ENCODE measurements around the gene ERO1A.

The ERO1A gene

DNA sequence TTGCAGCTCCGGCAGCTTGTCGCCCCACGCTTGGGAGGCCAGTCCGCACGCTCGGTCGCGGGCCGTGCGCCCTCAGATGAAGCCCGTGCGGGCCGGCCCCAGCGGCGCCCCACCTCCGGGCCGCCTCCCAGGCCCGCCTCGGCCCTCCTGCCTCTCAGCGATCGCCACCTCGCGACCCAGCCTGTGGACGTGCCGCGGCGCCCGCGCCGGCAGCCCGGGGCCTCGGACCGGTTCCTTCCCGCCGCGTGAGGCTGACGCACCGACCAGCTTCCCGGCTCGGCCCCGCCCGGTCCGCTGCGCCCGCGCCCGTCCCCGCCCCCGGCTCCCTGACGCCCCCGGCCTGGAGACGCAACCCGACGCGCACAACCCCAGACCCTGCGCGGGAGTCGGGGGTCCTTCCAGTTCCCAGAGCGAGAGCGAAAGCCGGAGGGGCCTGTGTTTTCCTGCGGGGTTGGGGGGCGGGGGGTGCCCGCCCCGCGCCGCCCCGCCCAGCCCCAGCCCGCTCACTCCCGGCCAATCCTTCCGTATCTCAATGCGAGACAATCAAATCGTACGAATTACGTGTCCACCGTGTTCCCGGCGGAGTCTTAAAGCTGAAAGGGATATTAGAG is at the start of gene ERO1A (continued):
- TF ChIP-seq, protein P1, sequence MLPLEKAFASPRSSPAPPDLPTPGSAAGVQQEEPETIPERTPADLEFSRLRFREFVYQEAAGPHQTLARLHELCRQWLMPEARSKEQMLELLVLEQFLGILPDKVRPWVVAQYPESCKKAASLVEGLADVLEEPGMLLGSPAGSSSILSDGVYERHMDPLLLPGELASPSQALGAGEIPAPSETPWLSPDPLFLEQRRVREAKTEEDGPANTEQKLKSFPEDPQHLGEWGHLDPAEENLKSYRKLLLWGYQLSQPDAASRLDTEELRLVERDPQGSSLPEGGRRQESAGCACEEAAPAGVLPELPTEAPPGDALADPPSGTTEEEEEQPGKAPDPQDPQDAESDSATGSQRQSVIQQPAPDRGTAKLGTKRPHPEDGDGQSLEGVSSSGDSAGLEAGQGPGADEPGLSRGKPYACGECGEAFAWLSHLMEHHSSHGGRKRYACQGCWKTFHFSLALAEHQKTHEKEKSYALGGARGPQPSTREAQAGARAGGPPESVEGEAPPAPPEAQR (tag by site-specific recombination; IDR thresholded peaks at IDR 0.05): no peak
- TF ChIP-seq AEBP2 (tag by site-specific recombination; IDR thresholded peaks at IDR 0.05; ENCODE audit: borderline replicate concordance): no peak
- TF ChIP-seq, protein P2, sequence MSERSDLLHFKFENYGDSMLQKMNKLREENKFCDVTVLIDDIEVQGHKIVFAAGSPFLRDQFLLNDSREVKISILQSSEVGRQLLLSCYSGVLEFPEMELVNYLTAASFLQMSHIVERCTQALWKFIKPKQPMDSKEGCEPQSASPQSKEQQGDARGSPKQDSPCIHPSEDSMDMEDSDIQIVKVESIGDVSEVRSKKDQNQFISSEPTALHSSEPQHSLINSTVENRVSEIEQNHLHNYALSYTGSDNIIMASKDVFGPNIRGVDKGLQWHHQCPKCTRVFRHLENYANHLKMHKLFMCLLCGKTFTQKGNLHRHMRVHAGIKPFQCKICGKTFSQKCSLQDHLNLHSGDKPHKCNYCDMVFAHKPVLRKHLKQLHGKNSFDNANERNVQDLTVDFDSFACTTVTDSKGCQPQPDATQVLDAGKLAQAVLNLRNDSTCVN (tag by site-specific recombination; optimal IDR thresholded peaks at IDR 0.05): peak; percentile 44
- no peak for TF ChIP-seq ZNF629 (tag by site-specific recombination; IDR thresholded peaks at IDR 0.05)
- TF ChIP-seq ZNF146 (tag by site-specific recombination; IDR thresholded peaks at IDR 0.05): no peak
- no peak for TF ChIP-seq ZNF529 (tag by site-specific recombination; IDR thresholded peaks at IDR 0.05; ENCODE audit: insufficient replicate concordance)
- TF ChIP-seq, protein P3, sequence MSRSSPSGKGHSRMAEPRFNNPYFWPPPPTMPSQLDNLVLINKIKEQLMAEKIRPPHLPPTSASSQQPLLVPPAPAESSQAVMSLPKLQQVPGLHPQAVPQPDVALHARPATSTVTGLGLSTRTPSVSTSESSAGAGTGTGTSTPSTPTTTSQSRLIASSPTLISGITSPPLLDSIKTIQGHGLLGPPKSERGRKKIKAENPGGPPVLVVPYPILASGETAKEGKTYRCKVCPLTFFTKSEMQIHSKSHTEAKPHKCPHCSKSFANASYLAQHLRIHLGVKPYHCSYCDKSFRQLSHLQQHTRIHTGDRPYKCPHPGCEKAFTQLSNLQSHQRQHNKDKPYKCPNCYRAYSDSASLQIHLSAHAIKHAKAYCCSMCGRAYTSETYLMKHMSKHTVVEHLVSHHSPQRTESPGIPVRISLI (tag by site-specific recombination; IDR thresholded peaks at IDR 0.05): no peak
- TF ChIP-seq ZNF302 (tag by site-specific recombination; IDR thresholded peaks at IDR 0.05; ENCODE audit: low read depth): no peak
- TF ChIP-seq FEZF1 (tag by site-specific recombination; IDR thresholded peaks at IDR 0.05): no peak

DNA sequence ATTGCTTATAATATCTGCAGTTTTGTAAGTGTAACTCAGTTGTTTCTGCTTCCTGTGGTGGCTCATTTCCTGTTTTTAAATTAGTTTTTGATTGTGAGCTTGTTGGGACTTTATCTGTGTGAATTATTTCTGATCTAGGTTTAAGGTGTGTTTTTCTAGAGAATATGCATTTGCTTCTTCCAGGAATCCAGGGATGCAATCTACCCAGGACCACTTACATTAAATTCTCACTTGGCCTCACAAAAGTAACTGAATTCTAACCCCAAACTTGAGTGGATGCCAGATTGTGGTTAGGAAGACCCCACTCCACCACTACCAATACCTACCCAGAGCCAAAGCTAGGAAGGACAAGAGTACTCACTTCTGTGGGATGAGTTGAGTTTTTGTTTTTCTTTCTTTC is 46.5 kb upstream of the ERO1A start:
- TF ChIP-seq, protein P4, sequence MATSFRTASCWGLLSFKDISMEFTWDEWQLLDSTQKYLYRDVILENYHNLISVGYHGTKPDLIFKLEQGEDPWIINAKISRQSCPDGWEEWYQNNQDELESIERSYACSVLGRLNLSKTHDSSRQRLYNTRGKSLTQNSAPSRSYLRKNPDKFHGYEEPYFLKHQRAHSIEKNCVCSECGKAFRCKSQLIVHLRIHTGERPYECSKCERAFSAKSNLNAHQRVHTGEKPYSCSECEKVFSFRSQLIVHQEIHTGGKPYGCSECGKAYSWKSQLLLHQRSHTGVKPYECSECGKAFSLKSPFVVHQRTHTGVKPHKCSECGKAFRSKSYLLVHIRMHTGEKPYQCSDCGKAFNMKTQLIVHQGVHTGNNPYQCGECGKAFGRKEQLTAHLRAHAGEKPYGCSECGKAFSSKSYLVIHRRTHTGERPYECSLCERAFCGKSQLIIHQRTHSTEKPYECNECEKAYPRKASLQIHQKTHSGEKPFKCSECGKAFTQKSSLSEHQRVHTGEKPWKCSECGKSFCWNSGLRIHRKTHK (tag by site-specific recombination; IDR thresholded peaks at IDR 0.05): no peak
- TF ChIP-seq SETDB1 (IDR thresholded peaks at IDR 0.05; ENCODE audit: insufficient read length, low read length): no peak
- no peak for TF ChIP-seq PBX3 (CRISPR knock-in tag; IDR thresholded peaks at IDR 0.05)
- no peak for TF ChIP-seq ZNF19 (tag by site-specific recombination; IDR thresholded peaks at IDR 0.05; ENCODE audit: low read depth)
- no peak for TF ChIP-seq ZBTB7A (tag by site-specific recombination; IDR thresholded peaks at IDR 0.05; ENCODE audit: low read depth)
- no peak for TF ChIP-seq ZNF701 (tag by site-specific recombination; IDR thresholded peaks at IDR 0.05)
- TF ChIP-seq ZNF416 (tag by site-specific recombination; IDR thresholded peaks at IDR 0.05): no peak
- no peak for TF ChIP-seq ZNF548 (tag by site-specific recombination; IDR thresholded peaks at IDR 0.05)
- no peak for TF ChIP-seq SCRT2 (tag by site-specific recombination; IDR thresholded peaks at IDR 0.05)
- no peak for TF ChIP-seq ZNF660 (tag by site-specific recombination; IDR thresholded peaks at IDR 0.05)
- TF ChIP-seq ZNF843 (tag by site-specific recombination; IDR thresholded peaks at IDR 0.05): no peak
- TF ChIP-seq SALL2 (tag by site-specific recombination; IDR thresholded peaks at IDR 0.05; ENCODE audit: borderline replicate concordance): no peak
- TF ChIP-seq ZNF423 (tag by site-specific recombination; IDR thresholded peaks at IDR 0.05): no peak
- TF ChIP-seq ZNF394 (tag by site-specific recombination; IDR thresholded peaks at IDR 0.05; ENCODE audit: borderline replicate concordance): no peak
- no peak for TF ChIP-seq ZSCAN5A (tag by site-specific recombination; IDR thresholded peaks at IDR 0.05)
- peaks cover 7% of the 10 kb centered on the region; the same call in 1 of the 2 replicates for H3K4me1 ChIP-seq (ENCODE audit: control insufficient read depth, insufficient read depth, low read length)
- no peaks in the 10 kb centered on the region for H3K9me3 ChIP-seq (ENCODE audit: control insufficient read depth, insufficient read depth, low read depth, low read length)
- POLR2A ChIA-PET: no interaction called here
- peaks cover 3 to 11% of the 10 kb centered on the region in 2 experiments for H3K36me3 ChIP-seq (ENCODE audit: control insufficient read depth in 2 of 2, insufficient read depth in 1 of 2, low read length in 2 of 2)
- CTCF ChIA-PET: no interaction called here
- H3K27ac ChIP-seq (ENCODE audit: extremely low read depth, low read depth, low read length): no peak overlapping the region
- H3K4me3 ChIP-seq (ENCODE audit: low read depth, low read length): no peak overlapping the region

Data from HEK293 (cell line).